ENCODE data around the gene RTEL1.

GRCh38 chr20:63641792-63642523, 16.2 kb upstream of the RTEL1 start:
- TF ChIP-seq CTCF (IDR thresholded peaks at IDR 0.05) = peak in 3 of 4 experiments; percentile 20 to 29 (median 28)
- TF ChIP-seq POLR2A (IDR thresholded peaks at IDR 0.05) = no peak
- no peak for TF ChIP-seq POLR2AphosphoS5 (IDR thresholded peaks at IDR 0.05)
- TF ChIP-seq EP300 (IDR thresholded peaks at IDR 0.05) = no peak
